ENCODE data around the gene TCL1B. TPM values are rescaled to one million over a fixed set of nuclear protein-coding genes. Genes with fewer than 3 reads are reported as not detected.

The TCL1B gene
- total RNA-seq, 2 donors from 2014 or later, result not detected

- 50 to 84% methylated on average over 2 to 10 of the region's 10 CpGs for WGBS, 2 donors
- TF ChIP-seq CTCF (IDR thresholded peaks at IDR 0.05) (no peak), POLR2A (IDR thresholded peaks at IDR 0.05) (no peak)
- intact Hi-C loops (cut with DNase I), result no loop called here
- no peak for DNase-seq
- no peaks in the 10 kb centered on the region for H3K9me3 ChIP-seq
- H3K4me3 ChIP-seq, result no peak overlapping the region
- no peaks in the 10 kb centered on the region for H3K36me3 ChIP-seq (replicated peaks in 1 of 2; ENCODE audit: insufficient read depth in 1 of 2, low read depth in 2 of 2)
- no peaks in the 10 kb centered on the region for H3K27me3 ChIP-seq
- no peaks in the 10 kb centered on the region for H3K4me1 ChIP-seq
- H3K27ac ChIP-seq, result no peak overlapping the region
- ATAC-seq, result no peak
Measured at GRCh38 chr14:95690815-95691214, 4.6 kb downstream of the TCL1B start.

- H3K4me3 ChIP-seq, result no peak overlapping the region
- intact Hi-C loops (cut with DNase I), result no loop called here
- no peak overlapping the region for H3K27ac ChIP-seq
- WGBS, 2 donors, result 88 to 91% methylated on average over 5 to 10 of the region's 10 CpGs
- no peak for ATAC-seq
- no peaks in the 10 kb centered on the region for H3K36me3 ChIP-seq (replicated peaks in 1 of 2; ENCODE audit: insufficient read depth in 1 of 2, low read depth in 2 of 2)
- H3K27me3 ChIP-seq, result no peaks in the 10 kb centered on the region
- no peak for TF ChIP-seq CTCF (IDR thresholded peaks at IDR 0.05)
- TF ChIP-seq POLR2A (IDR thresholded peaks at IDR 0.05), result no peak
- H3K4me1 ChIP-seq, result no peaks in the 10 kb centered on the region
- no peak for DNase-seq
- H3K9me3 ChIP-seq, result no peaks in the 10 kb centered on the region
Measured at GRCh38 chr14:95691591-95691990, 5.4 kb downstream of the TCL1B start.

- ATAC-seq (no peak), DNase-seq (no peak)
- Histone ChIP-seq H3K9me3 (no peaks in the 10 kb centered on the region), H3K27me3 (no peaks in the 10 kb centered on the region), H3K4me1 (no peaks in the 10 kb centered on the region), H3K27ac (no peak overlapping the region), H3K4me3 (no peak overlapping the region), H3K36me3 (replicated peaks in 1 of 2; ENCODE audit: insufficient read depth in 1 of 2, low read depth in 2 of 2) (no peaks in the 10 kb centered on the region)
- no peak for TF ChIP-seq CTCF (IDR thresholded peaks at IDR 0.05)
- TF ChIP-seq POLR2A (IDR thresholded peaks at IDR 0.05), result no peak
- WGBS, 2 donors, result 93 to 96% methylated on average over 3 to 4 of the region's 4 CpGs
- intact Hi-C loops (cut with DNase I), result no loop called here
Measured at GRCh38 chr14:95692109-95692508, 5.9 kb downstream of the TCL1B start.

GRCh38 chr14:95695051-95695450 is 8.8 kb downstream of the TCL1B start:
- WGBS, 2 donors, result 69 to 88% methylated on average over 3 to 5 of the region's 5 CpGs
- Histone ChIP-seq H3K27ac (no peak overlapping the region), H3K4me3 (no peak overlapping the region), H3K9me3 (no peaks in the 10 kb centered on the region), H3K36me3 (replicated peaks in 1 of 2; ENCODE audit: insufficient read depth in 1 of 2, low read depth in 2 of 2) (no peaks in the 10 kb centered on the region), H3K4me1 (no peaks in the 10 kb centered on the region), H3K27me3 (no peaks in the 10 kb centered on the region)
- intact Hi-C loops (cut with DNase I), result no loop called here
- no peak for DNase-seq
- no peak for TF ChIP-seq CTCF (IDR thresholded peaks at IDR 0.05)
- TF ChIP-seq POLR2A (IDR thresholded peaks at IDR 0.05), result no peak
- ATAC-seq, result no peak

GRCh38 chr14:95695913-95696312 is 9.7 kb downstream of the TCL1B start:
- no peak overlapping the region for H3K27ac ChIP-seq
- H3K36me3 ChIP-seq (replicated peaks in 1 of 2; ENCODE audit: insufficient read depth in 1 of 2, low read depth in 2 of 2), result no peaks in the 10 kb centered on the region
- H3K9me3 ChIP-seq, result no peaks in the 10 kb centered on the region
- H3K4me1 ChIP-seq, result no peaks in the 10 kb centered on the region
- WGBS, 2 donors, result 81 to 89% methylated on average over 5 of the region's 5 CpGs
- intact Hi-C loops (cut with DNase I), result no loop called here
- no peak for TF ChIP-seq CTCF (IDR thresholded peaks at IDR 0.05)
- no peak for TF ChIP-seq POLR2A (IDR thresholded peaks at IDR 0.05)
- no peak for DNase-seq
- ATAC-seq, result no peak
- H3K4me3 ChIP-seq, result no peak overlapping the region
- H3K27me3 ChIP-seq, result no peaks in the 10 kb centered on the region

Data from body of pancreas (tissue), 4 donors.